ENCODE measurements around the gene SDCCAG8.

GRCh38 chr1:243336163-243336562 is 80.3 kb downstream of the SDCCAG8 start:
- TF ChIP-seq CTCF (IDR thresholded peaks at IDR 0.05; ENCODE audit: control extremely low read depth in 1 of 3, insufficient read depth in 1 of 3, low read depth in 1 of 3, low read length in 3 of 3) (no peak), CEBPB (IDR thresholded peaks at IDR 0.05; ENCODE audit: low read depth, low read length) (no peak), POLR2A (IDR thresholded peaks at IDR 0.05; ENCODE audit: control extremely low read depth in 1 of 2, low read depth in 2 of 2, low read length in 2 of 2) (no peak), MAX (IDR thresholded peaks at IDR 0.05) (no peak), CHD2 (IDR thresholded peaks at IDR 0.05; ENCODE audit: low read length) (no peak), ATF2 (IDR thresholded peaks at IDR 0.05; ENCODE audit: low read length) (no peak), JUND (IDR thresholded peaks at IDR 0.05; ENCODE audit: low read length) (no peak), SP1 (IDR thresholded peaks at IDR 0.05; ENCODE audit: low read depth, low read length) (no peak), SIN3A (conservative IDR thresholded peaks at IDR 0.05 in 1 of 2, IDR thresholded peaks at IDR 0.05 in 1 of 2; ENCODE audit: low read depth in 1 of 2, low read length in 2 of 2) (no peak), RFX5 (IDR thresholded peaks at IDR 0.05; ENCODE audit: borderline replicate concordance, low read depth, low read length) (no peak), EZH2 (IDR thresholded peaks at IDR 0.05; ENCODE audit: low read depth, low read length, severe bottlenecking) (no peak), TBP (IDR thresholded peaks at IDR 0.05; ENCODE audit: low read depth, low read length) (no peak), ASH2L (IDR thresholded peaks at IDR 0.05; ENCODE audit: low read length) (no peak), KDM1A (IDR thresholded peaks at IDR 0.05; ENCODE audit: borderline replicate concordance, low read length) (no peak)

Data from H1 (cell line).